Choroid plexus epithelial cell (primary cell): ENCODE measurements around the gene METTL4.

Experiments used
- DNase-seq: peaks from one replicate; pipeline ENCODE4 v3.0.0-alpha.2; 2010; ENCODE audit warnings: low read depth
- H3K4me3 ChIP-seq: 2 replicates; pipeline ENCODE4 v1.5.1; 2011; ENCODE audit warnings: low read depth, mild to moderate bottlenecking, control low read depth, low read length, moderate library complexity
- CTCF ChIP-seq: conservative IDR thresholded peaks from 2 replicates; pipeline ENCODE4 v1.5.1; 2011; ENCODE audit warnings: low read depth, mild to moderate bottlenecking, control low read depth, inconsistent platforms, low read length, moderate library complexity

The METTL4 gene

GRCh38 chr18:2571200-2572170 lies at the start of gene METTL4, which contains the start of gene NDC80:
Gene METTL4 (minus strand): TSS chr18:2571505. CDS start chr18:2567216, 4,289 bp downstream.
Gene NDC80 (plus strand): TSS chr18:2571557. CDS start chr18:2572986, 1,429 bp downstream.
- peak within 1 kb of the TSS; percentile 68 for H3K4me3 ChIP-seq
- TF ChIP-seq CTCF: no peak
- DNase-seq: peak; percentile 91

GRCh38 chr18:2618009-2618408 lies 46.7 kb upstream of the METTL4 start:
- no peak for TF ChIP-seq CTCF
- peak; percentile 52 for DNase-seq
- H3K4me3 ChIP-seq: no peak overlapping the region

GRCh38 chr18:2617401-2617998 lies 46.2 kb upstream of the METTL4 start:
- no peak for TF ChIP-seq CTCF
- peak; percentile 45 for DNase-seq
- no peak overlapping the region for H3K4me3 ChIP-seq

GRCh38 chr18:2612996-2613395 lies 41.7 kb upstream of the METTL4 start:
- no peak for TF ChIP-seq CTCF
- DNase-seq: peak; percentile 40
- H3K4me3 ChIP-seq: no peak overlapping the region

- H3K4me3 ChIP-seq: no peak overlapping the region
- no peak for DNase-seq
- no peak for TF ChIP-seq CTCF
Observed at GRCh38 chr18:2610549-2610948, 39.2 kb upstream of the METTL4 start.

GRCh38 chr18:2609604-2610003 lies 38.3 kb upstream of the METTL4 start:
- DNase-seq: no peak
- TF ChIP-seq CTCF: no peak
- no peak overlapping the region for H3K4me3 ChIP-seq
